Heart right ventricle (tissue), 16 donors: Measurements from ENCODE around the gene PRKRA. TPM values are rescaled to one million over a fixed set of nuclear protein-coding genes. Genes with fewer than 3 reads are reported as not detected.

Source experiments
- ATAC-seq, 8 donors: fragments of 200-7000 bp; cut with Tn5 transposase; one replicate each; pipeline ENCODE4 v1.9.1; 2020; ENCODE audit warnings: mild to moderate bottlenecking in 8 of 8, moderate library complexity in 8 of 8, moderate number of reproducible peaks in 1 of 8
- DNase-seq, 2 donors: peaks; one replicate each; pipeline ENCODE4 v3.0.0-alpha.2; 2020
- H3K27ac ChIP-seq, 10 donors: fragments of 200-600 bp; sonication (generic) in 2 of 10; one replicate each; pipeline versions ENCODE4 v1.5.0 to v1.8.0; 2020 to 2022; ENCODE audit warnings: mild to moderate bottlenecking in 3 of 10
- H3K27me3 ChIP-seq, 7 donors: fragments of 200-600 bp; one replicate each; pipeline ENCODE4 v1.8.0; 2021 to 2022; ENCODE audit warnings: mild to moderate bottlenecking in 2 of 7
- H3K36me3 ChIP-seq, 9 donors: fragments of 200-600 bp; sonication (generic) in 1 of 9; one replicate each; pipeline versions ENCODE4 v1.5.0 to v1.8.0; 2020 to 2022; ENCODE audit warnings: mild to moderate bottlenecking in 2 of 9
- H3K4me1 ChIP-seq, 9 donors: fragments of 200-600 bp; sonication (generic) in 1 of 9; one replicate each; pipeline versions ENCODE4 v1.5.0 to v1.8.0; 2020 to 2022; ENCODE audit warnings: mild to moderate bottlenecking in 4 of 9
- H3K4me3 ChIP-seq, 10 donors: fragments of 200-600 bp; sonication (generic) in 2 of 10; one replicate each; pipeline versions ENCODE4 v1.5.0 to v1.8.0; 2020 to 2022; ENCODE audit warnings: mild to moderate bottlenecking in 7 of 10, moderate library complexity in 2 of 10
- H3K9me3 ChIP-seq, 11 donors: fragments of 200-600 bp in 10 of 11; sonication (generic) in 2 of 11; one replicate each; pipeline versions ENCODE4 v1.5.0 to v1.8.0; 2013 to 2022; ENCODE audit warnings: mild to moderate bottlenecking in 2 of 11, control low read depth in 1 of 11, moderate library complexity in 1 of 11
- CTCF ChIP-seq, 9 donors: fragments of 200-600 bp; sonication (generic) in 2 of 9; IDR thresholded peaks; one replicate each; pipeline versions ENCODE4 v1.5.0 to v1.8.0; 2021 to 2022; ENCODE audit warnings: antibody characterized with exemption in 9 of 9, mild to moderate bottlenecking in 5 of 9, moderate library complexity in 1 of 9
- WGBS, 2 donors: extraction: QIAGEN DNeasy Blood & Tissue Kit; methylation state at CpG; one replicate each; pipeline ENCODE4 v1.1.7; 2013; ENCODE audit warnings: inconsistent platforms in 1 of 2; 5-methylcytosine and 5-hydroxymethylcytosine counted together
- intact Hi-C, 10 donors: fragments of 100-400 bp; cut with DNase I; formaldehyde crosslinking; loops; one replicate each; pipeline versions ENCODE4 v1.11.1 to v1.14.2; 2022
- polyA plus RNA-seq, 2 donors: library from polyadenylated mRNA; stranded (reverse); fragments of 200-250 nt; gene quantifications; one replicate each; pipeline ENCODE4 v1.2.3, GENCODE V29; 2013
- total RNA-seq, 10 donors: library from RNA; stranded (reverse); fragmentation: NEBNext Ultra II Directional in 3 of 10; extraction: Animal tissue kit (Norgen Biotek cat#: 25700) in 3 of 10; gene quantifications; one replicate each; pipeline versions ENCODE4 v1.2.1 to v1.2.4, GENCODE V29; 2021 to 2023
- donor health status: Arrhythmogenic right ventricular cardiomyopathy.
- donor health status: ischemic (EF 13 %, LVEDD 7.1; RV severe dilation, severe dysfunction).
- donor health status: healthy with polysubstance abuse.
- donor health status: DM: no; HTN: yes; CAD: no.
- donor health status: DM: no; HTN: no; CAD: no.
- donor health status: ischemic (EF 25% LVEDD 6.9; RV normal size, moderate dysfunction).
- donor health status: ischemic (EF 25% LVEDD 5.7; RV mildly dilated, moderate dysfunction).
- donor health status: healthy.
- donor health status: DM: yes; HTN: yes; CAD: no.
- donor health status: Ischemic cardiomyopathy.
- donor health status: ischemic (EF 35%, LVEDD 5.7; RV mildly dilated, moderate dysfunction).
- donor health status: nonischemic (EF 11% LVEDD 7.7; RV severe dilation, severe dysfunction).
- donor health status: DM: yes; HTN: yes; CAD: no.
- donor health status: PGD.
- donor health status: ischemic (EF 29% LVEDD 5.4; RV normal size, mild dysfunction).
- donor health status: nonischemic (EF 23%, LVEDD 6.1; RV moderate dilation, normal function).

The PRKRA gene
- total and polyA plus RNA-seq, 12 donors = 39.7 to 55.3 (median 43.9) TPM

DNA sequence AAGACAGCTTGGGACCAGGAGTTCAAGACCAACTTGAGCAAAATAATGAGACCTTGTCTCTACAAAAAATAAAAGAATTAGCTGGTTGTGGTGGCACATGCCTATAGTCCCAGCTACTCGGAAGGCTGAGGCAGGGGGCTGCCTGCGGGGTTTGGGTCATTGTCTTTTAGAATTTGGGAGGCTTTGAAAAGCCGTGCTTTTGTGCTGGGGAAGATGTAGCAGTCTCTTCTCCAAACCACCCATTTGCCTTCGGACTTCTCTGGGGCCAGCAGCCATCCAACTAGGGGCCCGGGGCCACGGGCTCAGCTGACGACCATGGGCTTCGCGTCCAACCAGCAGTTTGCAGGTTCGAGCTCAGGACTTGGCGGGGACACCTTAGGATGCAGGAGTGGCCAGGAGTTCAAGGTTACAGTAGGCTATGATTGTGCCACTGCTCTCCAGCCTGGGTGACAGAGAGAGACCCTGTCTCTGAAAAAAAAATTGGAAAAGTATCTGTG, 6.5 kb upstream of the PRKRA start:
- Histone ChIP-seq H3K27ac (no peak overlapping the region), H3K27me3 (no peaks in the 10 kb centered on the region), H3K36me3 (no peaks in the 10 kb centered on the region), H3K4me3 (no peak overlapping the region), H3K9me3 (no peaks in the 10 kb centered on the region), H3K4me1 (peaks cover 0 to 6% (median 0%) of the 10 kb centered on the region in 9 donors)
- intact Hi-C loops = no loop called here
- no peak for DNase-seq
- WGBS, 2 donors = 90 to 92% methylated on average over 11 of the region's 11 CpGs
- TF ChIP-seq CTCF (IDR thresholded peaks at IDR 0.05) = no peak
- no peak for ATAC-seq

DNA sequence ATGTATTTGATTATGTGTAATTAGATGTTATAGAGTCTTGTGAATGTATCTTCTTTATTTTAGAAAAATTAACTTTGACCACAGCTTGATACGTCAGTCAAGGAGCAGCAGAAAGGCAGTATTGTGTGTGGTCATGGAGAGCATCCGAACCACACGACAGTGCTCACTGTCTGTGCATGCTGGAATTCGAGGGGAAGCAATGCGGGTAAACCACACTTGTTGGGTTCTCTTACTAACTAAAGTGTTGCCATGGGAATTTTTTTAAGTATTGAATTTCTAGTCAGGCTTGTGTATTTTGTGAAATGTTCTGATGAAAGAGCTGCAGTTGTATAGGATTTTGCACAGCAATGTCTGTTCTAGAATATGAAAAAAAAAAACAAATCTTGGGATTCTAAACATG, 5.0 kb upstream of the PRKRA start:
- Histone ChIP-seq H3K9me3 (no peaks in the 10 kb centered on the region), H3K27me3 (no peaks in the 10 kb centered on the region), H3K36me3 (no peaks in the 10 kb centered on the region), H3K4me1 (peaks cover 0 to 14% (median 5%) of the 10 kb centered on the region in 9 donors), H3K27ac (no peak overlapping the region), H3K4me3 (no peak overlapping the region)
- intact Hi-C loops = no loop called here
- DNase-seq (no peak), ATAC-seq (no peak)
- 90 to 95% methylated on average over 5 of the region's 5 CpGs for WGBS, 2 donors
- TF ChIP-seq CTCF (IDR thresholded peaks at IDR 0.05) = no peak

DNA sequence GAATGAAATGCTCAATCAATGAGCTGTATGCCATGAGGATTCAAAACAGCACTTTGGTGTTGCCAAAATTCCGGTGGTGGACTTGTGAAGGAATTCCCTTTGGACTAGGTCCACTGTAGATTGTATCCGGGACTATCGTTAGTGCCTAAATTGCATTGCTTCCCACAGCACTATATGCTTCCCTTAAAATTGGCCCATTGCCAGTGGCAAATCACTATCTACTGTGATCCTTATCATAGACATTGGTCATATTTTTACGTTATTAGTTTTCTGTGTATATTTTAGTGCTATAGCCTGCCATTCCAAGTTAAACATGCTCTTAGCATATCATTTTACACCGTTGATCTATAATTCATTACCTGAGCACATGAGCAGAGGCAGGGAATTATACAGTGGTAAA, 1.9 kb upstream of the PRKRA start:
- no peaks in the 10 kb centered on the region for H3K9me3 ChIP-seq
- H3K36me3 ChIP-seq = peaks cover 0 to 11% (median 0%) of the 10 kb centered on the region in 9 donors
- intact Hi-C loops = no loop called here
- peaks cover 10 to 38% (median 27%) of the 10 kb centered on the region in 9 donors for H3K4me1 ChIP-seq
- no peak overlapping the region for H3K4me3 ChIP-seq
- TF ChIP-seq CTCF (IDR thresholded peaks at IDR 0.05) = no peak
- DNase-seq (no peak), ATAC-seq (no peak)
- H3K27me3 ChIP-seq = no peaks in the 10 kb centered on the region
- H3K27ac ChIP-seq = no peak overlapping the region
- WGBS, 2 donors = 39 to 48% methylated on average over 5 of the region's 5 CpGs

GRCh38 chr2:178452334-178452733, 1.4 kb upstream of the PRKRA start:
- no peaks in the 10 kb centered on the region for H3K9me3 ChIP-seq
- H3K27ac ChIP-seq = peak overlapping the region in 3 of 10 donors; percentile 94 to 99 (median 98)
- no peak overlapping the region for H3K4me3 ChIP-seq
- no peak for ATAC-seq
- H3K36me3 ChIP-seq = peaks cover 0 to 17% (median 0%) of the 10 kb centered on the region in 9 donors
- TF ChIP-seq CTCF (IDR thresholded peaks at IDR 0.05) = no peak
- WGBS, 2 donors = 100% methylated on average over 2 of the region's 2 CpGs
- intact Hi-C loops = no loop called here
- no peak for DNase-seq
- H3K27me3 ChIP-seq = no peaks in the 10 kb centered on the region
- H3K4me1 ChIP-seq = peaks cover 10 to 40% (median 30%) of the 10 kb centered on the region in 9 donors
